H9 (cell line): ENCODE data around the gene ZNF484. TPM values are rescaled to one million over a fixed set of nuclear protein-coding genes. Genes with fewer than 3 reads are reported as not detected.
"Not testable (repeated sequence)": the region's sequence is repeated elsewhere in the genome, so short reads cannot be mapped to it uniquely, and the experiment has no call there.

ENCODE experiments used
- DNase-seq: peaks from one replicate; pipeline ENCODE4 v3.0.0-alpha.2; 2017
- H2AFZ ChIP-seq: one replicate; pipeline ENCODE4 v1.6.1; 2013; ENCODE audit warnings: mild to moderate bottlenecking, low read length, control low read depth, moderate library complexity
- H2AK5ac ChIP-seq: 2 replicates; pipeline ENCODE4 v1.6.1; 2013; ENCODE audit warnings: low read length, control low read depth, mixed read lengths; ENCODE audit not compliant: insufficient read length
- H2BK120ac ChIP-seq: one replicate; pipeline ENCODE4 v1.6.1; 2013; ENCODE audit warnings: low read depth, mild to moderate bottlenecking, low read length, control low read depth, inconsistent platforms; ENCODE audit not compliant: poor library complexity, severe bottlenecking
- H2BK12ac ChIP-seq: 2 replicates; pipeline ENCODE4 v1.6.1; 2013; ENCODE audit warnings: low read length, control low read depth, mixed read lengths, low read depth; ENCODE audit not compliant: insufficient read length
- H2BK15ac ChIP-seq: 2 replicates; pipeline ENCODE4 v1.6.1; 2013; ENCODE audit warnings: low read depth, low read length, control low read depth
- H2BK20ac ChIP-seq: one replicate; pipeline ENCODE4 v1.6.1; 2013; ENCODE audit warnings: low read depth, mild to moderate bottlenecking, low read length, control low read depth, inconsistent platforms; ENCODE audit not compliant: poor library complexity, severe bottlenecking
- H2BK5ac ChIP-seq: 2 replicates; pipeline ENCODE4 v1.6.1; 2013; ENCODE audit warnings: low read length, control low read depth, mixed read lengths; ENCODE audit not compliant: insufficient read length
- H3K14ac ChIP-seq: 2 replicates; pipeline ENCODE4 v1.6.1; 2013; ENCODE audit warnings: low read length, control low read depth; ENCODE audit not compliant: insufficient read depth
- H3K18ac ChIP-seq: 2 replicates; pipeline ENCODE4 v1.6.1; 2013; ENCODE audit warnings: low read depth, mild to moderate bottlenecking, mixed read lengths, low read length, control low read depth; ENCODE audit not compliant: insufficient read length
- H3K23ac ChIP-seq: 2 replicates; pipeline ENCODE4 v1.6.1; 2013; ENCODE audit warnings: low read length, control low read depth, mixed read lengths, low read depth; ENCODE audit not compliant: insufficient read length
- H3K23me2 ChIP-seq: 2 replicates; pipeline ENCODE4 v1.6.1; 2013; ENCODE audit warnings: low read depth, mild to moderate bottlenecking, mixed read lengths, low read length, control low read depth; ENCODE audit not compliant: insufficient read length, poor library complexity, severe bottlenecking
- H3K27ac ChIP-seq: 2 replicates; pipeline ENCODE4 v1.5.1; 2013; ENCODE audit warnings: low read length, control low read depth, mixed read lengths, low read depth; ENCODE audit not compliant: insufficient read length
- H3K27me3 ChIP-seq: 2 replicates; pipeline ENCODE4 v1.6.1; 2013; ENCODE audit warnings: low read length, control low read depth, inconsistent platforms; ENCODE audit not compliant: insufficient read depth
- H3K4ac ChIP-seq: 2 replicates; pipeline ENCODE4 v1.6.1; 2013; ENCODE audit warnings: low read depth, mild to moderate bottlenecking, control low read depth, inconsistent platforms, low read length, moderate library complexity
- H3K4me1 ChIP-seq: 2 replicates; pipeline ENCODE4 v1.6.1; 2013; ENCODE audit warnings: low read length, control low read depth, inconsistent platforms; ENCODE audit not compliant: insufficient read depth
- H3K4me2 ChIP-seq: 2 replicates; pipeline ENCODE4 v1.6.1; 2013; ENCODE audit warnings: low read length, control low read depth, mixed read lengths; ENCODE audit not compliant: insufficient read length, insufficient read depth
- H3K56ac ChIP-seq: 2 replicates; pipeline ENCODE4 v1.6.1; 2013; ENCODE audit warnings: low read depth, mild to moderate bottlenecking, mixed read lengths, low read length, control low read depth; ENCODE audit not compliant: insufficient read length
- H3K79me1 ChIP-seq: 2 replicates; pipeline ENCODE4 v1.6.1; 2013; ENCODE audit warnings: low read depth, mild to moderate bottlenecking, moderate library complexity, low read length, control low read depth, inconsistent platforms; ENCODE audit not compliant: insufficient read depth, poor library complexity, severe bottlenecking
- H3K79me2 ChIP-seq: 2 replicates; pipeline ENCODE4 v1.6.1; 2013; ENCODE audit warnings: low read length, control low read depth, inconsistent platforms; ENCODE audit not compliant: insufficient read depth
- H3K9ac ChIP-seq: 2 replicates; pipeline ENCODE4 v1.6.1; 2013; ENCODE audit warnings: low read length, control low read depth, mixed read lengths; ENCODE audit not compliant: insufficient read length; ENCODE audit errors: extremely low read depth
- H3K9me3 ChIP-seq: one replicate; pipeline ENCODE4 v1.6.1; 2013; ENCODE audit warnings: low read depth, low read length, inconsistent platforms; ENCODE audit not compliant: control insufficient read depth
- H3T11ph ChIP-seq: one replicate; pipeline ENCODE4 v1.6.1; 2013; ENCODE audit warnings: mild to moderate bottlenecking, low read length, control low read depth, inconsistent platforms
- H4K20me1 ChIP-seq: one replicate; pipeline ENCODE4 v1.6.1; 2013; ENCODE audit not compliant: control insufficient read depth, insufficient read length, insufficient read depth
- H4K5ac ChIP-seq: 2 replicates; pipeline ENCODE4 v1.6.1; 2013; ENCODE audit warnings: low read depth, mild to moderate bottlenecking, mixed read lengths, low read length, control low read depth; ENCODE audit not compliant: insufficient read length
- H4K8ac ChIP-seq: replicated peaks from 2 replicates; pipeline ENCODE4 v1.6.1; 2013; ENCODE audit warnings: low read length, control low read depth, mixed read lengths, low read depth; ENCODE audit not compliant: insufficient read length
- H4K91ac ChIP-seq: 2 replicates; pipeline ENCODE4 v1.6.1; 2013; ENCODE audit warnings: low read depth, mild to moderate bottlenecking, moderate library complexity, mixed read lengths, low read length, control low read depth; ENCODE audit not compliant: insufficient read length
- H3K27ac Mint-ChIP-seq, 3 experiments: 2 replicates in 2 of 3; 3 replicates in 1 of 3; pipeline ENCODE4 v1.8.0; 2020 to 2021; ENCODE audit warnings: mixed read lengths in 3 of 3, mild to moderate bottlenecking in 1 of 3, moderate library complexity in 1 of 3
- H3K27me3 Mint-ChIP-seq: 2 replicates; pipeline ENCODE4 v1.8.0; 2021; ENCODE audit warnings: low read depth, mild to moderate bottlenecking, moderate library complexity, mixed read lengths
- H3K36me3 Mint-ChIP-seq, 3 experiments: 2 replicates in 2 of 3; 3 replicates in 1 of 3; pipeline ENCODE4 v1.8.0; 2020 to 2021; ENCODE audit warnings: low read depth in 3 of 3, mixed read lengths in 3 of 3; ENCODE audit not compliant: insufficient read depth in 1 of 3
- H3K4me1 Mint-ChIP-seq, 2 experiments: 2 replicates each; pipeline ENCODE4 v1.8.0; 2020; ENCODE audit warnings: mixed read lengths in 2 of 2
- H3K4me3 Mint-ChIP-seq, 2 experiments: 2 replicates in 1 of 2; 3 replicates in 1 of 2; pipeline ENCODE4 v1.8.0; 2020 to 2021; ENCODE audit warnings: mild to moderate bottlenecking in 2 of 2, mixed read lengths in 2 of 2, moderate library complexity in 1 of 2
- H3K9me3 Mint-ChIP-seq, 2 experiments: 2 replicates in 1 of 2; 3 replicates in 1 of 2; pipeline ENCODE4 v1.8.0; 2020; ENCODE audit warnings: mild to moderate bottlenecking in 2 of 2, mixed read lengths in 2 of 2, moderate library complexity in 1 of 2
- CTCF ChIP-seq: fragments of 200-600 bp; sonication (generic); conservative IDR thresholded peaks from 3 replicates; pipeline ENCODE4 v1.8.0; 2021; ENCODE audit warnings: antibody characterized with exemption, mild to moderate bottlenecking
- WGBS: extraction: QIAGEN DNeasy Blood & Tissue Kit; methylation state at CpG from one replicate; pipeline ENCODE4 v1.1.7; 2013; ENCODE audit warnings: missing lambda C conversion rate, low lambda C conversion rate, mixed read lengths; ENCODE audit not compliant: insufficient read length; ENCODE audit errors: extremely low coverage; 5-methylcytosine and 5-hydroxymethylcytosine counted together
- total RNA-seq: library from RNA; stranded (reverse); gene quantifications from 2 replicates; pipeline ENCODE4 v1.2.1, GENCODE V29; 2021

Gene ZNF484
- total RNA-seq, 1 experiment from 2014 or later = 10.2 TPM

- no peak overlapping the region for H3K18ac ChIP-seq
- no peak overlapping the region for H2BK120ac ChIP-seq
- Mint-ChIP-seq H3K4me1 (peaks cover 5 to 6% of the 10 kb centered on the region in 2 experiments), H3K9me3 (no peaks in the 10 kb centered on the region; a peak in 1 of 5 replicates), H3K27me3 (peaks cover 10% of the 10 kb centered on the region), H3K36me3 (no peaks in the 10 kb centered on the region), H3K27ac (no peak overlapping the region), H3K4me3 (no peak overlapping the region)
- H4K91ac ChIP-seq = no peak overlapping the region
- no peak overlapping the region for H3K4me2 ChIP-seq
- no peaks in the 10 kb centered on the region for H3K79me2 ChIP-seq
- no peak for DNase-seq
- H3K79me1 ChIP-seq = no peaks in the 10 kb centered on the region
- H2AFZ ChIP-seq = no peak overlapping the region
- no peaks in the 10 kb centered on the region for H3K4me1 ChIP-seq
- no peak overlapping the region for H2BK20ac ChIP-seq
- H4K5ac ChIP-seq = no peak overlapping the region
- no peak overlapping the region for H3K23ac ChIP-seq
- no peaks in the 10 kb centered on the region; the same call in 1 of the 2 replicates for H3K27me3 ChIP-seq
- H2BK15ac ChIP-seq = no peak overlapping the region
- no peak overlapping the region for H3K9ac ChIP-seq
- WGBS = no CpG with 5 or more reads among the region's 3 CpGs
- no peak overlapping the region for H3K14ac ChIP-seq
- H3K56ac ChIP-seq = no peak overlapping the region
- no peak overlapping the region for H3T11ph ChIP-seq
- no peak overlapping the region for H2BK5ac ChIP-seq
- no peaks in the 10 kb centered on the region for H3K23me2 ChIP-seq
- H2AK5ac ChIP-seq = no peak overlapping the region
- no peaks in the 10 kb centered on the region for H4K20me1 ChIP-seq
- H3K27ac ChIP-seq = no peak overlapping the region
- H3K4ac ChIP-seq = no peak overlapping the region
- TF ChIP-seq CTCF = no peak
- no peak overlapping the region for H4K8ac ChIP-seq
- H2BK12ac ChIP-seq = no peak overlapping the region
- no peaks in the 10 kb centered on the region for H3K9me3 ChIP-seq
Observed at GRCh38 chr9:92820964-92821363, 56.9 kb downstream of the ZNF484 start.

- not testable (repeated sequence) for H4K5ac ChIP-seq, DNase-seq, H2BK5ac ChIP-seq, H2AK5ac ChIP-seq, H2BK20ac ChIP-seq, H3K4me2 ChIP-seq, H4K91ac ChIP-seq, H3K4ac ChIP-seq, H3K18ac ChIP-seq, H3K36me3 Mint-ChIP-seq, H3K4me1 Mint-ChIP-seq, H4K8ac ChIP-seq, H3K23me2 ChIP-seq, H2BK12ac ChIP-seq, H3K9ac ChIP-seq, H3T11ph ChIP-seq, H3K27me3 ChIP-seq, H3K23ac ChIP-seq, H3K56ac ChIP-seq, H3K9me3 ChIP-seq, H2BK15ac ChIP-seq, H3K14ac ChIP-seq, H3K27ac ChIP-seq, H2BK120ac ChIP-seq, H3K27ac Mint-ChIP-seq, H3K79me1 ChIP-seq, H3K4me3 Mint-ChIP-seq, H3K9me3 Mint-ChIP-seq, H4K20me1 ChIP-seq, H3K4me1 ChIP-seq, H3K79me2 ChIP-seq, H2AFZ ChIP-seq
- no CpG with 5 or more reads among the region's 1 CpG for WGBS
- H3K27me3 Mint-ChIP-seq = peaks cover 21% of the 10 kb centered on the region
Observed at GRCh38 chr9:92819898-92820297, 57.9 kb downstream of the ZNF484 start.
